Activated naive CD4-positive, alpha-beta T cell treated with anti-CD3 and anti-CD28 coated beads, Interleukin-2, amount 10 ng/mL, durations not matched to agents 7 days and 5 days (primary cell): ENCODE measurements around the gene CRAT.

Source experiments
- CTCF ChIA-PET: fragments of 350-600 bp; sonication (Branson Sonifier 250); formaldehyde crosslinking; loops from one replicate; lab custom pipeline; 2021; ENCODE audit warnings: antibody characterized with exemption; lab: Charles Lee
- DNase-seq: peaks from one replicate; pipeline ENCODE4 v3.0.0-alpha.2; 2020
- H3K27ac Mint-ChIP-seq: one replicate; pipeline ENCODE4 v1.8.0; 2021; ENCODE audit warnings: mild to moderate bottlenecking, moderate library complexity, mixed read lengths
- H3K27me3 Mint-ChIP-seq: one replicate; pipeline ENCODE4 v1.8.0; 2021; ENCODE audit warnings: mild to moderate bottlenecking, mixed read lengths
- H3K36me3 Mint-ChIP-seq: one replicate; pipeline ENCODE4 v1.8.0; 2021; ENCODE audit warnings: mixed read lengths
- H3K4me1 Mint-ChIP-seq: one replicate; pipeline ENCODE4 v1.8.0; 2021; ENCODE audit warnings: mixed read lengths
- H3K4me3 Mint-ChIP-seq: one replicate; pipeline ENCODE4 v1.8.0; 2021; ENCODE audit warnings: mild to moderate bottlenecking, moderate library complexity, mixed read lengths
- H3K9me3 Mint-ChIP-seq: one replicate; pipeline ENCODE4 v1.8.0; 2021; ENCODE audit warnings: mixed read lengths

The CRAT gene

DNA sequence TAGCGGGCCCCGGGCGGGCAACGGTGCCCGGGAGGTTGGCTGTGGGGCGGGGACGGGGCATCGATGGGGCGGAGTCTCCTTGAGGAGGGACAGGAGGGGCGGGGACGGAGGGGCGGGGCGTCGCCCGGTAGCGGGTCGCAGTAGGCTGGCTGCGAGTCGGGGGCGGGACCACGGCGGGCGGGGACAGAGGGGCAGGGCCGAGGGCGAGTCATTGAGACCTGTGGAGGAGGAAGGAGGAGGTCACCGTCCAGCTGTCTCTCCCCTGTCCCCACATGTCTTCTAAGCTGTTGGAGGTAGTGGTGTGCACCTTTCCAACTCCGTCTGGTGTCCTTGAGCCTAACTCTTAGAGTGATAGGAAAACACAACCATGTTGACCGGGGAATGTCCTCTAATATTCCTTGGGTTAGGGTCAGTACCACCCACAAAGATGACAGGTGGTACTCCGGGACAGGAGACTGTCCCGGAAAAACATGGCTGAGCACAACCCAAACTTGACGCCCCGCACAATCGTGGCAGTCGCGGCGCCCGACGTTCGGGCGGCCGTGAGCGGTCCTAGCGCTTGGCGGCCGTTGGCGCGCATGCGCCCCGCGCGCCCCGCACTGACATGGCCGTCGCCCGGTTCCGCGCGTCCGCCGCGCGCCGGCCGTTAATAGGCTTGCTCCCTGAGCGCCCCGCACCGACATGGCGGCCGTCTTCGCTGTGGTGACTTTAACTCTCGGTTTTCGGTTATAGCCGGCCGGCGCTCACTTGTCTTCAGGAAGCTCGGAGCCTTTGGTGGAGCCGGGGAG is at the start of gene CRAT, which contains the start of gene PTPA:
Gene CRAT (minus strand): TSS at position 54 of the 788 bp plus-strand sequence. CDS start 284 bp downstream, outside the sequence.
Gene PTPA (plus strand): TSS at position 676 of the 788 bp plus-strand sequence. CDS start 186 bp downstream, outside the sequence.
- Mint-ChIP-seq H3K27ac (peak within 1 kb of the TSS; percentile 96), H3K36me3 (peaks cover 1% of the 10 kb centered on the region), H3K27me3 (peaks cover 18% of the 10 kb centered on the region), H3K4me1 (peaks cover 38% of the 10 kb centered on the region), H3K9me3 (no peaks in the 10 kb centered on the region), H3K4me3 (peak within 1 kb of the TSS; percentile 96)
- CTCF ChIA-PET = interaction anchor here (0.7 to 1.5 kb wide), 2 partner anchors 28 to 513 kb away, joined by 4 read pairs; no protein-coding TSS in a partner anchor
- peak; percentile 98 for DNase-seq

GRCh38 chr9:129156163-129156562 is 45.6 kb upstream of the CRAT start:
- DNase-seq = no peak
- Mint-ChIP-seq H3K36me3 (no peaks in the 10 kb centered on the region), H3K9me3 (no peaks in the 10 kb centered on the region), H3K27me3 (no peaks in the 10 kb centered on the region), H3K27ac (no peak overlapping the region), H3K4me1 (no peaks in the 10 kb centered on the region), H3K4me3 (no peak overlapping the region)
- CTCF ChIA-PET = interaction anchor here (2.4 kb wide), 1 partner anchor 14 kb away, joined by 16 read pairs; no protein-coding TSS in a partner anchor

DNA sequence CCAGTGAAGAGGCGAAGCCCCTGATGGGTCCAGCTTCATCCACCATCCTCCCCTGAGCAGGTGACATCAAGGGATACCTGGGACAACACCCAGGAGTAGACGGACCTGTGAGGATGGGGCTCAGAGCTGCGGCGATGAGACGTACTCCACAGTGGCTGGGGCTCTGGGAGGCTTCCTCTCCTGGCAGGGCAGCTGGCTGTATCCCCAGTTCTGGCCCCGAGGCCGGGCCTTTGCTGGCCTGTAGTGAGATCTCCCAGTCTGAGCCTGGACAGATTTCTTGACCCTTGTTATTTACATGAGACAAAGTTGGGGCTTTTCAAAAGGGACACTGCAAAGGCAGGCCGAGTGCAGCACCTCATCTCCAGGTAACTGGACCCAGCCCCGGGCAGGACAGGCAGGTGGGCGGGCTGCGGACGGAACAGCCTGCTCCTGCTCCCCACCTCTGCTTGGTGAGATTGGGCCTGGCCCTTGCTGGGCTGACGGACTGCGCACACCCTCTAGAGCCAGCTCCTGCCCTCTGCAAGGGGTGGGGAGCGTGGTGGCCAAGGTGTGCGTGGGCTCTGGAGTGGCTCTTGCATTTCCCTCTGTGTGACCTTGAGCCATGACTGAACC is 44.4 kb upstream of the CRAT start:
- no peak for DNase-seq
- no peaks in the 10 kb centered on the region for H3K4me1 Mint-ChIP-seq
- no peaks in the 10 kb centered on the region for H3K36me3 Mint-ChIP-seq
- H3K27ac Mint-ChIP-seq = no peak overlapping the region
- CTCF ChIA-PET = no interaction called here
- H3K27me3 Mint-ChIP-seq = no peaks in the 10 kb centered on the region
- no peak overlapping the region for H3K4me3 Mint-ChIP-seq
- H3K9me3 Mint-ChIP-seq = no peaks in the 10 kb centered on the region

GRCh38 chr9:129151469-129151868 is 40.9 kb upstream of the CRAT start:
- no peak overlapping the region for H3K27ac Mint-ChIP-seq
- DNase-seq = no peak
- peaks cover 4% of the 10 kb centered on the region for H3K36me3 Mint-ChIP-seq
- CTCF ChIA-PET = interaction anchor here (2.3 kb wide), 1 partner anchor 9 kb away, joined by 12 read pairs; no protein-coding TSS in a partner anchor
- H3K27me3 Mint-ChIP-seq = no peaks in the 10 kb centered on the region
- H3K4me1 Mint-ChIP-seq = peaks cover 4% of the 10 kb centered on the region
- H3K4me3 Mint-ChIP-seq = no peak overlapping the region
- H3K9me3 Mint-ChIP-seq = no peaks in the 10 kb centered on the region

GRCh38 chr9:129150672-129151211 is 40.1 kb upstream of the CRAT start:
- peaks cover 4% of the 10 kb centered on the region for H3K4me1 Mint-ChIP-seq
- H3K36me3 Mint-ChIP-seq = peaks cover 4% of the 10 kb centered on the region
- no peaks in the 10 kb centered on the region for H3K9me3 Mint-ChIP-seq
- DNase-seq = no peak
- H3K27ac Mint-ChIP-seq = no peak overlapping the region
- H3K27me3 Mint-ChIP-seq = no peaks in the 10 kb centered on the region
- CTCF ChIA-PET = interaction anchor here (2.3 kb wide), 1 partner anchor 8 kb away, joined by 12 read pairs; no protein-coding TSS in a partner anchor
- H3K4me3 Mint-ChIP-seq = no peak overlapping the region

DNA sequence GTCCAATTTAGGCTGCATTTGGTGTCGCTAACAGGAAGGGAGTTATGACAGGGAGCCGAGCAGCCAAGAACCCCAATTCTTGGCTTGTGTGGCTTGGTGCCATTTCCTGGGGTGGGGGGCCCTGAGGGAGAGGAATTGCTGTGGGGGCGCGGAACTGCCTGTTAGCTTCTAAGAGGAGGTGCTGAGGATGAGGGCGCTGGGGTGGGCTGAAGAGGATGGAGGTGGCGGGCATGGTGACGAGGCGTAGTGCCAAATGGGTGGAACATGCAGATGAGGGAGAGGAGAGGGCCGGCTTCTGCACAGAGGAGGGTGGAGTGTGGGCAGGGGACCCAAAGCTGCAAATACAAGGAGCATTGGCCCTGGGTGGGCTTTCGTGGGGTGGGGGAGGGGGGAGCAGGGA is 39.5 kb upstream of the CRAT start:
- CTCF ChIA-PET = no interaction called here
- H3K36me3 Mint-ChIP-seq = peaks cover 4% of the 10 kb centered on the region

DNA sequence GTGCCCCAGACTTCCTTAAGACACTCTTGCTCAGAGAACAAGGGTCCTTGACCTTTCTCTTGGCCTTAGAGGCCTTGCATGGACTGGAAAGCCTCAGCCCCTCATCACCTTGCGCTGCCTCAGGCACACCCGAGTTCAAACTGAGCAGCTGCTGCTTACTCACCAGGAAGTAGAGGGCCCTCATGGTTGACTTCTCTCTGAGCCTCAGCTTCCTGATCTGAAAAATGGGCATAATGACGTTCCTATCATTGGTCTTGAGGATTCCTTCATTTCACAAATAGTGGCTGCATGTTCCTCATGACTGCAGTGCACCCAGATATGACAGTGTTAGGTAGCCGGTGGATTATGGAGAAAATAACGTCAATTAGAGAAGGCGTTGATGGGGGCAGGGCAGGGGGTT is 38.8 kb upstream of the CRAT start:
- H3K27ac Mint-ChIP-seq = no peak overlapping the region
- CTCF ChIA-PET = interaction anchor here (0.8 to 1.2 kb wide), 3 partner anchors 9 to 476 kb away, joined by 3 to 5 read pairs (median 3); no protein-coding TSS in a partner anchor
- H3K9me3 Mint-ChIP-seq = no peaks in the 10 kb centered on the region
- H3K36me3 Mint-ChIP-seq = peaks cover 4% of the 10 kb centered on the region
- H3K4me3 Mint-ChIP-seq = no peak overlapping the region
- no peaks in the 10 kb centered on the region for H3K27me3 Mint-ChIP-seq
- H3K4me1 Mint-ChIP-seq = peaks cover 4% of the 10 kb centered on the region
- DNase-seq = no peak

More for the DNA sequence above, 39.5 kb upstream of the CRAT start:
- Mint-ChIP-seq H3K4me3 (no peak overlapping the region), H3K9me3 (no peaks in the 10 kb centered on the region), H3K4me1 (peaks cover 4% of the 10 kb centered on the region), H3K27ac (no peak overlapping the region), H3K27me3 (no peaks in the 10 kb centered on the region)
- DNase-seq = no peak

DNA sequence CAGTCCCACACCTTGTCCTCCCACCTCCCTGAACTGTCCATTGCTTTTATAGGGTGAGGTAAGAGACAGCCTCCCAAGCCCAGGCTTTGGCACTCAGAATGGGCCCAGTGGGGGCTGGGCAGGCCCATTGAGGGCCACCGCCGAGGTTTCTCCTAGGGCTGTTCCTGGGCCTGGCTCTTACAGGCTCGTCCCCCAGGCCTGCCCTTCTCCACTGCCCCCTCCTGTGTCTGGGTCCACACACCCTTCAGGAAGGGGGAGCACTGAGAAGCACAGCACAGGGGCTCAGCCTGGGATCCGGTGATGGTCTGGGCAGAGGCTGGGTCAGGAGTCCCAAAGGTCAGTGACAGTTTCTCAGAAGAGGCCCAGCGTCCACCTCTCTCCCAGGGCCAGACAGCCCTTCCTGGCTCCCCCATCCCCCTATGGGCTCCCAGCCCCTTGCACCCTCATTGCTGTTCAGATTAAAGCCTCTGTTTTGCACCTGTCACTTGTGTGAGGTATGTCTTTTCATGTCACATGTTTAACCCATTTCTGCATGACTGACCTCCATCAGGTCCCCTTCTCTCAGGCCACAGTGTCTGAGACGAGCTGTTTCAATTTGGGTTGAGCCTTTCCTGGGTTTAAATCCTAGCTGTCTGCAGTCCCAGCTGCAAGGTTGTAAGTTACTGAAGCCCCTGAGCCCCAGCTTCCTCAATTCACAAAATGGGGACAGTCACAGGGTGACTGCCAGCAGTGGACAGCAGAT is 38.0 kb upstream of the CRAT start:
- CTCF ChIA-PET = interaction anchor here (0.8 to 1.2 kb wide), 3 partner anchors 8 to 477 kb away, joined by 3 to 5 read pairs (median 3); no protein-coding TSS in a partner anchor

GRCh38 chr9:129146441-129146941 is 35.9 kb upstream of the CRAT start:
- H3K27me3 Mint-ChIP-seq = no peaks in the 10 kb centered on the region
- H3K36me3 Mint-ChIP-seq = peaks cover 13% of the 10 kb centered on the region
- H3K9me3 Mint-ChIP-seq = no peaks in the 10 kb centered on the region
- no peak for DNase-seq
- no peak overlapping the region for H3K27ac Mint-ChIP-seq
- no peak overlapping the region for H3K4me3 Mint-ChIP-seq
- peaks cover 19% of the 10 kb centered on the region for H3K4me1 Mint-ChIP-seq
- CTCF ChIA-PET = interaction anchor here (1.4 to 2.8 kb wide), 3 partner anchors 15 to 465 kb away, joined by 3 to 14 read pairs (median 3); no protein-coding TSS in a partner anchor

More for the DNA sequence above, 38.0 kb upstream of the CRAT start:
- Mint-ChIP-seq H3K9me3 (no peaks in the 10 kb centered on the region), H3K4me1 (peaks cover 4% of the 10 kb centered on the region), H3K36me3 (peaks cover 9% of the 10 kb centered on the region), H3K27ac (no peak overlapping the region), H3K27me3 (no peaks in the 10 kb centered on the region), H3K4me3 (no peak overlapping the region)
- no peak for DNase-seq

GRCh38 chr9:129145841-129146292 is 35.3 kb upstream of the CRAT start:
- Mint-ChIP-seq H3K4me1 (peaks cover 25% of the 10 kb centered on the region), H3K27me3 (no peaks in the 10 kb centered on the region), H3K27ac (no peak overlapping the region), H3K4me3 (no peak overlapping the region), H3K36me3 (peaks cover 13% of the 10 kb centered on the region), H3K9me3 (no peaks in the 10 kb centered on the region)
- CTCF ChIA-PET = interaction anchor here (1.4 to 2.8 kb wide), 3 partner anchors 14 to 465 kb away, joined by 3 to 14 read pairs (median 3); no protein-coding TSS in a partner anchor
- DNase-seq = no peak

- Mint-ChIP-seq H3K27ac (no peak overlapping the region), H3K4me3 (no peak overlapping the region), H3K4me1 (peaks cover 30% of the 10 kb centered on the region), H3K27me3 (no peaks in the 10 kb centered on the region), H3K9me3 (no peaks in the 10 kb centered on the region), H3K36me3 (peaks cover 13% of the 10 kb centered on the region)
- CTCF ChIA-PET = interaction anchor here (1.4 to 2.8 kb wide), 3 partner anchors 14 to 466 kb away, joined by 3 to 14 read pairs (median 3); no protein-coding TSS in a partner anchor
- DNase-seq = no peak
These were observed 34.7 kb upstream of the CRAT start for GRCh38 chr9:129145316-129145715.

GRCh38 chr9:129143031-129143927 is 32.7 kb upstream of the CRAT start:
- CTCF ChIA-PET = interaction anchor here (0.6 to 4.7 kb wide), 25 partner anchors 8 to 497 kb away, joined by 3 to 55 read pairs (median 3); partner anchors contain the start of genes DOLPP1 and NTMT1
- peaks cover 39% of the 10 kb centered on the region for H3K4me1 Mint-ChIP-seq
- H3K27ac Mint-ChIP-seq = peak overlapping the region; percentile 96
- DNase-seq = peak; percentile 81
- H3K36me3 Mint-ChIP-seq = peaks cover 11% of the 10 kb centered on the region
- no peaks in the 10 kb centered on the region for H3K9me3 Mint-ChIP-seq
- H3K27me3 Mint-ChIP-seq = no peaks in the 10 kb centered on the region
- H3K4me3 Mint-ChIP-seq = no peak overlapping the region
